GM12874 (cell line): ENCODE measurements around the gene APP.

Experiments
- TF ChIP-seq, protein P1 (sequence below): IDR thresholded peaks from 2 replicates; pipeline ENCODE4 v1.5.1; 2011; ENCODE audit warnings: low read depth, mild to moderate bottlenecking, control low read depth, low read length, moderate library complexity; ENCODE audit not compliant: insufficient read depth

The APP gene

DNA sequence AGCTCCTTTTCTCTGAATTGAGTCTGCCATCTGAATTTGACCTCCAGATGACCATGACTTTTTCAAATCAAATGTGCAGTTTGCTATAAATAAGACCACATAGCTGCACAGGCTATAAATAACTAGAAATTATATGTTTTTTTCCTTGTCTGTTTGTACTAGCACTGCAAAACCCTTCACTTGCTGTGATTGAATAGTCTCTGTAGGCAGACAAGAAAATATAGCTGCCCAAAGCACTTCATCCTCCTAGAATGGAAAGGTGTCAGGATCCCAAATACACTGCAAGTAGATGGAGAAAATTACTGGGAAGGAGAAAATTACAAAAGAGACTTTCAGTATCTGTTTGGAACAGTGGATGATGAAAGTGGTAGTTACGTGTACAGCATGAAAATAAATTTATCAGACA, 175.8 kb downstream of the APP start:
- TF ChIP-seq, protein P1, sequence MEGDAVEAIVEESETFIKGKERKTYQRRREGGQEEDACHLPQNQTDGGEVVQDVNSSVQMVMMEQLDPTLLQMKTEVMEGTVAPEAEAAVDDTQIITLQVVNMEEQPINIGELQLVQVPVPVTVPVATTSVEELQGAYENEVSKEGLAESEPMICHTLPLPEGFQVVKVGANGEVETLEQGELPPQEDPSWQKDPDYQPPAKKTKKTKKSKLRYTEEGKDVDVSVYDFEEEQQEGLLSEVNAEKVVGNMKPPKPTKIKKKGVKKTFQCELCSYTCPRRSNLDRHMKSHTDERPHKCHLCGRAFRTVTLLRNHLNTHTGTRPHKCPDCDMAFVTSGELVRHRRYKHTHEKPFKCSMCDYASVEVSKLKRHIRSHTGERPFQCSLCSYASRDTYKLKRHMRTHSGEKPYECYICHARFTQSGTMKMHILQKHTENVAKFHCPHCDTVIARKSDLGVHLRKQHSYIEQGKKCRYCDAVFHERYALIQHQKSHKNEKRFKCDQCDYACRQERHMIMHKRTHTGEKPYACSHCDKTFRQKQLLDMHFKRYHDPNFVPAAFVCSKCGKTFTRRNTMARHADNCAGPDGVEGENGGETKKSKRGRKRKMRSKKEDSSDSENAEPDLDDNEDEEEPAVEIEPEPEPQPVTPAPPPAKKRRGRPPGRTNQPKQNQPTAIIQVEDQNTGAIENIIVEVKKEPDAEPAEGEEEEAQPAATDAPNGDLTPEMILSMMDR, result no peak

DNA sequence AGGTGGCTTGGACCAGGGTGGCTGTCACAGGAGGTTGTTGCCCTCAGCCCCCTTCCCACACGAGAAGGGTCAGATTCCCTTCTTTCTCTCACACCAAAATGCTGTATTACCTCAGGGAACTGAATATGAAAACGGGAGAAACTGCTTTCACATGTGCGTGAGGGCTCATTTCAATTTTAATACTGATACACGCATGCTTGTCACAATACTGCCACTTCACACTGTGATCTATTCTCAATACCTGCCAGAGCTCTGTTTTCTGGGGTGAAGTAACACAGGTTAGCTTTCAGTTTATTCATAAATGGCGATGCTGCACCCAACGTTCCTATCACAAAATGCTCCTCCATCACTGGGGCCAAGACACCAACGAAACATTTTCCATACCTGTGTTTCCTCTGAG, 181.8 kb downstream of the APP start:
- TF ChIP-seq, protein P1, result no peak

DNA sequence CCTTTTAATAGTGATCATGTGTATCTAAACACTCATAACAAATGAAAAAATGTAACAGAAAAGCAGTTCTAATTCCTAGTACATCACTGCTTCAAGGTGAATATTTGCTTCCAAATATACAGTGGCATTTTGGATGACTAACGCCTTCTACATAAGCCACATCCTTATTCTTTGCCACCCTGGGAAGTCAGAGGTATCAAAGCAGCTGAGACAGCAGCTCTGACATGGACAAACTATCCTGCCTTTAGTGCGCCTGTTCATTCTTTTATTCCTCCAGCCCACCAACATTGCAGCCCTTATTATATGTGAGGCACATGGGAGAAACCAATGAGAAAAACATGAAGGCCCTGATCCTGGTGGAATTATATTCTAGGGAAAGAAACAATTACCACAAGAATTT, 183.0 kb downstream of the APP start:
- TF ChIP-seq, protein P1, result no peak

DNA sequence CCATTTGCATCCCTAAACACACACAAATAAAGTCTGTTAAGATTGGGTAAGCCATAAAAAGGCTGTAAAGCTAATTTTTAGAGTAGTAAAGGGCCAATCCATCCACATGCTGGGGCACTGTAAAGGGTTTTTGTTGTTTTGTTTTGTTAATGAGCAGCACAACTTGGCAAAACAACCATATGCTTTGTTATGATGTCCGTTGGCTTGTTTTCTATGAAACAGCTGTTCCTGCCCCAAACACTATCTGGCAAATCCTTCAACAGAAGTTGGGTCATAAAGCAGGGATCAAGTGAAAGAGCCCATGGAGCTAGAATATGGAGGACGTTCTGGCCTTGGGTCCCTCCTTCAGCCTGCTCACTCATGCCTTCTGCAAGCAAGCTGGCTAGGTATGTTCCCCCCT, 183.6 kb downstream of the APP start:
- TF ChIP-seq, protein P1, result no peak

DNA sequence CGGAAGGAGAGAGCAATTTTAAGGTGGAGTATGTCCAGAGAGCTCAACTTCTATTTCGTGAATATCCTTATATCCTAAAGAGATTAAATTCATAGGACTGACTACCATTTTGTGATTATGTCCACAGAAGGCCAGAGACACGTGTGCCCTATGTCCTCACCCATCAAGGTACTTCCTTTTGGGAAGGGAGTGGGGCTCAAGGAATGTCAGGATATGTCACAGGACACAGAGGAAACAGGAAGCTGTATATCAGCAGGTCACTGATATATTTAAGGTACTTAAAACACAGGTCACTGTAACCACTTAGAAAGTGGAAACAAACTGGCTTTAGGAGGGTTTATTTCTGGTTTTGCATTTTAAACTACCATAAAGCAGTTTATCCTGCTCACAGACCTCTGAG, 184.6 kb downstream of the APP start:
- TF ChIP-seq, protein P1, result no peak

DNA sequence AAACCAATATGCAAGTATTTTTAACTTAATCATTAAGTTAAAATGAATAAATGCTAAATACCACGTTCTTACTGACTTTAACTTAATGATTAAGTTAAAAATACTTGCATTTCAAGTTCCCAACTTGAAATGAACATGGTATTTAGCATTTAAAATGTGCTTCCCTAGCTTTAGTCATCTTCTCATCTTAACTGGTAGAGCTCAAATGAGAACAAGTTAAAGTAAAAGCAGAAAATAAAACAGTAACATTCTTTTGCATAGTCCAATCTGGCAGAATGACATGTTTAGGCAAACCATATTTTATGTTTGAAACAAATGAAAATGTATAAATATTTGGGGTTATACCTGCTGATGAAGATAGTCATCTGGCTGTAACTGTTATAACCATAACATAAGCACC, 186.0 kb downstream of the APP start:
- TF ChIP-seq, protein P1, result no peak

DNA sequence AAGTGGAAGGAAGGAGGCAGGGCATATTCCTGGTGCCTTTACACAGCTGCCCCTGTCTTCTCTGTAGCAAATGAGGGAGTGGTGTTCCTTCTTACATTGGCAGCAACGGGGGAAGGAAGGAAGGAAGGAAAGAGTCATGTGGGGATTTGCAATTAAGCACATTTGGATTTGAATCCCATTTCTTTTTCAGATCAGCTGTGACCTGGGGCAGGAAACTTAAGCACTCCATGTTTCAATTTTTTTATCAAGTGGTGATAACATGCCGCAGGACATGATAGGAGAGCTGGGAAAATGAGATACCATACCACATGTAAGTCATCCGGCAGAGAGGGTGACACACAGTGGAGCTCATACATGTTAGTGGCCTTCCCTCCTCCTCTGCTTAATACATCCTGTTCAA, 186.8 kb downstream of the APP start:
- TF ChIP-seq, protein P1, result no peak

DNA sequence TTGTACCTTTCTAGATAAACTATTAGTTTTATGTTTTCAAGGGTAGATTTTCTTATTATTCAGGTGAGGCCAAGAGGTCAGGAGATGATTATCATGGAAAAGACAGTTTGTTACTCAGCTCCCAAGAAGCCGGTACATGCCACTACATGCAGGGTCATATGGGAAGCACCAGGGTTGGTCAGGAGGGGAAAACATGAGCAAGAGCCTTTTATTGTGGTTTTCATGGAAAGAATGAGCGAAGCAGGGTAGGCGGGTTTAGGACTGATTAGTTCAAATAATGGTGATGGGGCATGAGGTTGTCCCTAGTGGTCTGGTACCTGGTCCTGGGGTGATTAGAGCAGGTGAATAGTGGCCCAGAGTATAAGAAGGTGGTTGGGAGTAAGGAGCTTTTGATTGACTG, 189.9 kb downstream of the APP start:
- TF ChIP-seq, protein P1, result no peak
